Measurements from ENCODE around the gene PCGF1. TPM values are rescaled to one million over a fixed set of nuclear protein-coding genes. Genes with fewer than 3 reads are reported as not detected.

The PCGF1 gene
- total and polyA plus RNA-seq, 9 of the 15 experiments (the other 6 are each of a cell fraction or from before 2014, with no cell fraction given): 20.3 to 45.7 (median 29.3) TPM

- Histone ChIP-seq H3K9me1 (ENCODE audit: control insufficient read depth, insufficient read depth, low read length) (no peaks in the 10 kb centered on the region), H4K20me1 (replicated peaks; ENCODE audit: control insufficient read depth, insufficient read depth, low read length) (no peaks in the 10 kb centered on the region; the same call in 1 of the 2 replicates), H3K79me2 (ENCODE audit: control insufficient read depth, insufficient read depth, low read length) (peaks cover 10% of the 10 kb centered on the region; the same call in 1 of the 3 replicates), H3K4me2 (ENCODE audit: insufficient read depth, low read length) (peak overlapping the region; percentile 61), H3K9ac (ENCODE audit: insufficient read depth in 1 of 2, low read depth in 2 of 2, low read length in 2 of 2) (peak overlapping the region in 1 of 2 experiments; percentile 74; a peak in 2 of 4 replicates), H3K4me3 (peak overlapping the region; percentile 53), H3K27me3 (ENCODE audit: control insufficient read depth in 2 of 2, insufficient read depth in 2 of 2, low read length in 2 of 2) (no peaks in the 10 kb centered on the region), H3K4me1 (replicated peaks in 1 of 2; ENCODE audit: control insufficient read depth in 2 of 2, insufficient read depth in 2 of 2, low read length in 2 of 2) (peaks cover 7 to 33% of the 10 kb centered on the region in 2 experiments), H3K36me3 (ENCODE audit: control insufficient read depth, insufficient read depth, low read length) (peaks cover 27% of the 10 kb centered on the region), H2AFZ (ENCODE audit: low read depth, low read length) (peak overlapping the region; percentile 6; the same call in 1 of the 2 replicates), H3K27ac (ENCODE audit: extremely low read depth, low read depth, low read length) (peak overlapping the region; percentile 31; the same call in 1 of the 3 replicates), H3K9me3 (replicated peaks; ENCODE audit: control insufficient read depth, insufficient read depth, low read depth, low read length) (no peaks in the 10 kb centered on the region)
- in situ Hi-C loops (cut with MboI): no loop called here
- intact Hi-C loops (cut with micrococcal nuclease): no loop called here
- ChIA-PET POLR2A (interaction anchor here (1.1 to 2.5 kb wide), 4 partner anchors 10 to 136 kb away, joined by 3 to 12 read pairs (median 6); no protein-coding TSS in a partner anchor), CTCF (ENCODE audit: low intra/inter-chr PET ratio) (no interaction called here)
- WGBS (ENCODE audit: insufficient coverage, low coverage, missing lambda C conversion rate): 66% methylated on average over 25 of the region's 46 CpGs
- no peak for DNase-seq (ENCODE audit: extremely low read depth in 1 of 4, low spot score in 3 of 4)
- FAIRE-seq: no peak
- no peak for ATAC-seq
- no TSS peak for BruUV-seq (replicated peaks)
- no peak for TF ChIP-seq MNT (conservative IDR thresholded peaks at IDR 0.05)
- no peak for TF ChIP-seq ZNF436 (CRISPR knock-in tag; IDR thresholded peaks at IDR 0.05)
- TF ChIP-seq MBD1 (CRISPR knock-in tag; IDR thresholded peaks at IDR 0.05): 0 out of 2 replicates have a peak, but pooled peaks have one; percentile 62
- peak; percentile 37; the same call in 1 of the 2 replicates for TF ChIP-seq ZBTB33 (CRISPR knock-in tag; IDR thresholded peaks at IDR 0.05)
- TF ChIP-seq STAT6 (CRISPR knock-in tag; IDR thresholded peaks at IDR 0.05): no peak
- 0 out of 4 replicates have a peak, but pooled peaks of 1 of the 2 experiments have one; percentile 29 for TF ChIP-seq NONO (IDR thresholded peaks at IDR 0.05; ENCODE audit: low read depth in 2 of 2, low read length in 1 of 2)
- no peak for TF ChIP-seq RBM22 (IDR thresholded peaks at IDR 0.05; ENCODE audit: low read depth, low read length, poor library complexity, severe bottlenecking)
- no peak for TF ChIP-seq ELF4 (CRISPR knock-in tag; IDR thresholded peaks at IDR 0.05)
Observed at GRCh38 chr2:74457549-74458131, 49.9 kb downstream of the PCGF1 start.

Data from K562 (cell line).